ENCODE data around the gene MMD. TPM values are rescaled to one million over a fixed set of nuclear protein-coding genes. Genes with fewer than 3 reads are reported as not detected.

MMD gene
- total RNA-seq, 1 experiment from 2014 or later: 26.9 TPM

- POLR2A ChIA-PET: no interaction called here
- no peak overlapping the region for H3K4me3 ChIP-seq (ENCODE audit: low read depth in 2 of 2, low read length in 2 of 2)
- CTCF ChIA-PET: interaction anchor here (0.6 kb wide), 1 partner anchor 55 kb away, joined by 5 read pairs; no protein-coding TSS in a partner anchor
- in situ Hi-C loops (cut with HindIII; ENCODE audit: low pct_unique_long_range_greater_than_20kb, low sequenced_read_pairs) (no loop called here), intact Hi-C loops (cut with micrococcal nuclease; ENCODE audit: unreplicated experiment) (no loop called here)
- no peaks in the 10 kb centered on the region for H3K9me3 ChIP-seq (ENCODE audit: control insufficient read depth, insufficient read depth, low read depth, low read length)
- TF ChIP-seq SIN3A (IDR thresholded peaks at IDR 0.05; ENCODE audit: borderline replicate concordance, insufficient read depth, low read depth, low read length) (no peak), CTCF (IDR thresholded peaks at IDR 0.05) (no peak), POLR2AphosphoS5 (IDR thresholded peaks at IDR 0.05; ENCODE audit: low read depth, low read length) (no peak), TCF7L2 (IDR thresholded peaks at IDR 0.05; ENCODE audit: low read depth, low read length) (no peak)
- no peak overlapping the region for H3K27ac ChIP-seq (ENCODE audit: low read length)
- ATAC-seq: peak; percentile 65; the same call in 1 of the 2 replicates
- no peaks in the 10 kb centered on the region for H3K4me1 ChIP-seq (ENCODE audit: control insufficient read depth, insufficient read depth, low read length)
- H3K36me3 ChIP-seq (ENCODE audit: control insufficient read depth, insufficient read depth, low read length): no peaks in the 10 kb centered on the region
- BruUV-seq (replicated peaks): no TSS peak
- peak; percentile 28 for DNase-seq (ENCODE audit: low read depth, low spot score)
- H3K27me3 ChIP-seq (ENCODE audit: control insufficient read depth, insufficient read depth, low read length): no peaks in the 10 kb centered on the region
Measured at GRCh38 chr17:55454906-55455474, 33.4 kb upstream of the MMD start.

- BruUV-seq (replicated peaks): no TSS peak
- POLR2A ChIA-PET: no interaction called here
- CTCF ChIA-PET: no interaction called here
- Histone ChIP-seq H3K4me1 (ENCODE audit: control insufficient read depth, insufficient read depth, low read length) (no peaks in the 10 kb centered on the region), H3K36me3 (ENCODE audit: control insufficient read depth, insufficient read depth, low read length) (no peaks in the 10 kb centered on the region), H3K9me3 (ENCODE audit: control insufficient read depth, insufficient read depth, low read depth, low read length) (no peaks in the 10 kb centered on the region), H3K27me3 (ENCODE audit: control insufficient read depth, insufficient read depth, low read length) (no peaks in the 10 kb centered on the region), H3K4me3 (ENCODE audit: low read depth in 2 of 2, low read length in 2 of 2) (no peak overlapping the region), H3K27ac (ENCODE audit: low read length) (no peak overlapping the region)
- ATAC-seq (no peak), DNase-seq (ENCODE audit: low read depth, low spot score) (no peak)
- no peak for TF ChIP-seq REST (IDR thresholded peaks at IDR 0.05; ENCODE audit: insufficient read depth in 1 of 2, low read depth in 2 of 2, low read length in 1 of 2)
- TF ChIP-seq SIN3A (IDR thresholded peaks at IDR 0.05; ENCODE audit: borderline replicate concordance, insufficient read depth, low read depth, low read length): no peak
- no peak for TF ChIP-seq POLR2AphosphoS5 (IDR thresholded peaks at IDR 0.05; ENCODE audit: low read depth, low read length)
- no peak for TF ChIP-seq TCF7L2 (IDR thresholded peaks at IDR 0.05; ENCODE audit: low read depth, low read length)
- no peak for TF ChIP-seq CTCF (IDR thresholded peaks at IDR 0.05)
- in situ Hi-C loops (cut with HindIII; ENCODE audit: low pct_unique_long_range_greater_than_20kb, low sequenced_read_pairs) (no loop called here), intact Hi-C loops (cut with micrococcal nuclease; ENCODE audit: unreplicated experiment) (no loop called here)
Measured at GRCh38 chr17:55453839-55454557, 32.4 kb upstream of the MMD start.
